Ovary (tissue), 9 donors: ENCODE data around the gene TMX2. TPM values are rescaled to one million over a fixed set of nuclear protein-coding genes. Genes with fewer than 3 reads are reported as not detected.
A peak's percentile ranks its signal among the peaks of the same experiment; 100 is the strongest.

Experiments used
- DNase-seq, 5 donors: peaks; one replicate each; pipeline ENCODE4 v3.0.0-alpha.2; 2019 to 2020
- H3K27ac ChIP-seq, 2 donors: fragments of 200-600 bp; one replicate each; pipeline versions ENCODE4 v1.5.1 to v1.8.0; 2019 to 2022
- H3K27me3 ChIP-seq: fragments of 200-600 bp; one replicate; pipeline ENCODE4 v1.8.0; 2022
- H3K36me3 ChIP-seq: fragments of 200-600 bp; sonication (generic); one replicate; pipeline ENCODE4 v1.5.1; 2019
- H3K4me1 ChIP-seq: one replicate; pipeline ENCODE4 v1.8.1; 2013; ENCODE audit warnings: mild to moderate bottlenecking, moderate library complexity; ENCODE audit not compliant: insufficient read depth
- H3K4me3 ChIP-seq: fragments of 200-600 bp; sonication (generic); one replicate; pipeline ENCODE4 v1.5.1; 2017
- H3K9me3 ChIP-seq, 2 donors: fragments of 200-600 bp in 1 of 2; sonication (generic) in 1 of 2; one replicate each; pipeline versions ENCODE4 v1.5.1 to v1.8.1; 2013 to 2019; ENCODE audit warnings: mild to moderate bottlenecking in 1 of 2, moderate library complexity in 1 of 2
- CTCF ChIP-seq, 3 donors: fragments of 450-650 bp in 2 of 3; fragments of 200-600 bp in 1 of 3; IDR thresholded peaks; one replicate each; pipeline versions ENCODE4 v1.5.1 to v1.8.0; 2016 to 2022; ENCODE audit warnings: antibody characterized with exemption in 3 of 3, mild to moderate bottlenecking in 1 of 3
- EP300 ChIP-seq: sonication (generic); formaldehyde crosslinking; IDR thresholded peaks from one replicate; pipeline ENCODE4 v1.6.1; 2017; ENCODE audit warnings: antibody characterized with exemption
- POLR2A ChIP-seq: fragments of 450-650 bp; IDR thresholded peaks from one replicate; pipeline ENCODE4 v1.6.1; 2017; ENCODE audit warnings: antibody characterized with exemption, mild to moderate bottlenecking, moderate library complexity
- WGBS, 3 donors: extraction: QIAGEN DNeasy Blood & Tissue Kit in 1 of 3; methylation state at CpG; one replicate each; pipeline versions ENCODE4 v1.1.5 to v1.1.7; 2013 to 2017; 5-methylcytosine and 5-hydroxymethylcytosine counted together
- intact Hi-C, 4 donors: fragments of 100-400 bp; cut with DNase I; formaldehyde crosslinking; loops; one replicate each; pipeline versions ENCODE4 v1.11.0 to v1.15.1; 2022 to 2023
- polyA plus RNA-seq, 2 donors: library from polyadenylated mRNA; stranded (reverse); fragments of 200-250 nt in 1 of 2; fragments of 350-450 nt in 1 of 2; fragmentation: Illumina TruSeq in 1 of 2; extraction: RNeasy Lipid Tissue Mini Kit (QIAGEN cat#74804) in 1 of 2; gene quantifications; one replicate each; pipeline ENCODE4 v1.2.3, GENCODE V29; 2013 to 2014
- total RNA-seq, 7 donors: library from RNA; depleted of rRNA in 2 of 7; stranded (reverse); fragments of >200 nt in 2 of 7; fragmentation: NEBNext Ultra II Directional in 3 of 7; extraction: Animal tissue kit (Norgen Biotek cat#: 25700) in 3 of 7; gene quantifications; one replicate each; pipeline versions ENCODE4 v1.1.0 to v1.2.4, GENCODE V29; 2016 to 2023
- donor health status: DM: no; HTN: no; CAD: no; lungs with moderate emphysema.
- donor health status: DM: no; HTN: no; CAD: no.
- donor health status: Bipolar disorder and iron deficiency.
- donor health status: DM: yes; HTN: yes; CAD: no.
- donor health status: DM: no; HTN: no; CAD: no.
- donor health status: DM: yes; HTN: yes; CAD: no.

The TMX2 gene
- total and polyA plus RNA-seq, 9 donors: 31.5 to 130 (median 58.6) TPM

GRCh38 chr11:57735619-57736298 lies 23.4 kb downstream of the TMX2 start:
- no peaks in the 10 kb centered on the region for H3K9me3 ChIP-seq
- no peak overlapping the region for H3K4me3 ChIP-seq
- intact Hi-C loops: no loop called here
- no peak for TF ChIP-seq POLR2A
- TF ChIP-seq EP300: no peak
- TF ChIP-seq CTCF (IDR thresholded peaks at IDR 0.05): no peak
- no peaks in the 10 kb centered on the region for H3K4me1 ChIP-seq
- no peaks in the 10 kb centered on the region for H3K27me3 ChIP-seq
- H3K27ac ChIP-seq: no peak overlapping the region
- DNase-seq: no peak
- 69 to 76% (median 73%) methylated on average over 3 of the region's 3 CpGs for WGBS, 3 donors
- no peaks in the 10 kb centered on the region for H3K36me3 ChIP-seq

GRCh38 chr11:57741132-57742086 lies 29.0 kb downstream of the TMX2 start, which contains the start of gene SELENOH:
TSS of gene SELENOH (plus strand) at chr11:57741491. CDS start at chr11:57741596, 105 bp downstream.
- 0 to 1% (median 1%) methylated on average over 72 to 75 of the region's 75 CpGs for WGBS, 3 donors
- H3K4me3 ChIP-seq: peak within 1 kb of the TSS; percentile 81
- intact Hi-C loops: loop anchor here in 1 of 4 donors (10.0 kb wide), 1 partner anchor 53 kb away; no protein-coding TSS in a partner anchor
- no peaks in the 10 kb centered on the region for H3K4me1 ChIP-seq
- no peaks in the 10 kb centered on the region for H3K27me3 ChIP-seq
- TF ChIP-seq EP300 (no peak), POLR2A (peak; percentile 72), CTCF (IDR thresholded peaks at IDR 0.05) (no peak)
- no peaks in the 10 kb centered on the region for H3K36me3 ChIP-seq
- peak within 1 kb of the TSS; percentile 23 to 83 for H3K27ac ChIP-seq
- DNase-seq: peak; percentile 93 to 96 (median 94)
- no peaks in the 10 kb centered on the region for H3K9me3 ChIP-seq

GRCh38 chr11:57742087-57742452 lies 29.7 kb downstream of the TMX2 start:
- no peak for TF ChIP-seq POLR2A
- TF ChIP-seq CTCF (IDR thresholded peaks at IDR 0.05): no peak
- TF ChIP-seq EP300: no peak
- H3K27ac ChIP-seq: peak overlapping the region; percentile 23 to 83
- H3K36me3 ChIP-seq: no peaks in the 10 kb centered on the region
- DNase-seq: no peak
- peak overlapping the region; percentile 81 for H3K4me3 ChIP-seq
- no peaks in the 10 kb centered on the region for H3K27me3 ChIP-seq
- intact Hi-C loops: loop anchor here in 1 of 4 donors (10.0 kb wide), 1 partner anchor 53 kb away; no protein-coding TSS in a partner anchor
- WGBS, 3 donors: 3 to 6% (median 4%) methylated on average over 10 of the region's 10 CpGs
- no peaks in the 10 kb centered on the region for H3K4me1 ChIP-seq
- no peaks in the 10 kb centered on the region for H3K9me3 ChIP-seq

GRCh38 chr11:57744357-57744756 lies 32.0 kb downstream of the TMX2 start:
- no peak overlapping the region for H3K4me3 ChIP-seq
- DNase-seq: no peak
- H3K9me3 ChIP-seq: no peaks in the 10 kb centered on the region
- no peaks in the 10 kb centered on the region for H3K36me3 ChIP-seq
- no peak for TF ChIP-seq EP300
- no peak for TF ChIP-seq POLR2A
- TF ChIP-seq CTCF (IDR thresholded peaks at IDR 0.05): no peak
- 67 to 86% (median 78%) methylated on average over 2 of the region's 2 CpGs for WGBS, 3 donors
- no peak overlapping the region for H3K27ac ChIP-seq
- no peaks in the 10 kb centered on the region for H3K27me3 ChIP-seq
- intact Hi-C loops: loop anchor here in 1 of 4 donors (10.0 kb wide), 1 partner anchor 50 kb away; no protein-coding TSS in a partner anchor
- H3K4me1 ChIP-seq: no peaks in the 10 kb centered on the region
